ENCODE measurements around the gene SYCP3.

GRCh38 chr12:101783838-101784237, 44.6 kb upstream of the SYCP3 start:
- TF ChIP-seq CTCF (conservative IDR thresholded peaks at IDR 0.05): no peak
- no peak for TF ChIP-seq ZFX (IDR thresholded peaks at IDR 0.05)

All from C4-2B (cell line).